Activated CD8-positive, alpha-beta memory T cell treated with anti-CD3 and anti-CD28 coated beads for 4 hours (primary cell): ENCODE results near the gene UBE4A.
"Not testable (repeated sequence)": the region's sequence is repeated elsewhere in the genome, so short reads cannot be mapped to it uniquely, and the experiment has no call there.

ENCODE experiments used
- DNase-seq, 2 donors: peaks; one replicate each; pipeline ENCODE4 v3.0.0-alpha.2; 2020; ENCODE audit warnings: low read depth in 2 of 2

The UBE4A gene

GRCh38 chr11:118401880-118402590 lies 42.6 kb downstream of the UBE4A start:
- DNase-seq: no peak

GRCh38 chr11:118402594-118402993 lies 43.2 kb downstream of the UBE4A start:
- DNase-seq: not testable (repeated sequence)

GRCh38 chr11:118406599-118407166 lies 47.3 kb downstream of the UBE4A start:
- DNase-seq: no peak

- no peak for DNase-seq
Measured at GRCh38 chr11:118410055-118410745, 50.8 kb downstream of the UBE4A start.

- no peak for DNase-seq
Measured at GRCh38 chr11:118411530-118411929, 52.1 kb downstream of the UBE4A start.

GRCh38 chr11:118412921-118413320 lies 53.5 kb downstream of the UBE4A start:
- DNase-seq: no peak

GRCh38 chr11:118415062-118415738 lies 55.8 kb downstream of the UBE4A start:
- no peak for DNase-seq

GRCh38 chr11:118415739-118416068 lies 56.3 kb downstream of the UBE4A start:
- no peak for DNase-seq

- not testable (repeated sequence) for DNase-seq
Measured at GRCh38 chr11:118416900-118417299, 57.5 kb downstream of the UBE4A start.

GRCh38 chr11:118417801-118418200 lies 58.4 kb downstream of the UBE4A start:
- no peak for DNase-seq

- no peak for DNase-seq
Measured at GRCh38 chr11:118418766-118419165, 59.4 kb downstream of the UBE4A start.

- DNase-seq: no peak
Measured at GRCh38 chr11:118427707-118428106, 68.3 kb downstream of the UBE4A start.

GRCh38 chr11:118430956-118431355 lies 71.6 kb downstream of the UBE4A start:
- no peak for DNase-seq

- DNase-seq: no peak
Measured at GRCh38 chr11:118434123-118434552, 74.7 kb downstream of the UBE4A start.

- DNase-seq: no peak
Measured at GRCh38 chr11:118434553-118435289, 75.3 kb downstream of the UBE4A start.

GRCh38 chr11:118435290-118435892 lies 76.0 kb downstream of the UBE4A start:
- DNase-seq: peak in 1 of 2 donors; percentile 25

- peak; percentile 83 to 84 for DNase-seq
Measured at GRCh38 chr11:118435893-118436624, 76.7 kb downstream of the UBE4A start, which contains the start of gene KMT2A. Gene KMT2A, plus strand, starts transcription at chr11:118436492. Its CDS starts 21 bp downstream, at chr11:118436513.

- peak in 1 of 2 donors; percentile 14 for DNase-seq
Measured at GRCh38 chr11:118436639-118437207, 77.3 kb downstream of the UBE4A start.

- DNase-seq: peak in 1 of 2 donors; percentile 34
Measured at GRCh38 chr11:118437208-118438125, 78.1 kb downstream of the UBE4A start.
